DLD1 (cell line): ENCODE measurements around the gene CNOT4.

Source experiments
- in situ Hi-C: cut with HindIII; loops from 2 replicates; pipeline ENCODE4 v1.10.0; 2017; ENCODE audit warnings: low sequenced_read_pairs

Gene CNOT4

GRCh38 chr7:135509839-135510591 lies at the start of gene CNOT4:
CNOT4 (minus strand) TSS chr7:135510102; CDS start chr7:135438331, 71,771 bp downstream.
- in situ Hi-C loops, result no loop called here

GRCh38 chr7:135558881-135559280 lies 49.0 kb upstream of the CNOT4 start:
- in situ Hi-C loops, result no loop called here

- in situ Hi-C loops, result no loop called here
These were observed 48.5 kb upstream of the CNOT4 start for GRCh38 chr7:135558337-135558767.

GRCh38 chr7:135557455-135558336 lies 47.8 kb upstream of the CNOT4 start, which contains the start of gene NUP205:
NUP205 (plus strand) TSS chr7:135557917; CDS start chr7:135557945, 28 bp downstream.
- in situ Hi-C loops, result no loop called here

GRCh38 chr7:135553346-135553745 lies 43.4 kb upstream of the CNOT4 start:
- in situ Hi-C loops, result no loop called here

- in situ Hi-C loops, result no loop called here
These were observed 42.2 kb upstream of the CNOT4 start for GRCh38 chr7:135552148-135552547.

- in situ Hi-C loops, result no loop called here
These were observed 40.3 kb upstream of the CNOT4 start for GRCh38 chr7:135550196-135550595.

- in situ Hi-C loops, result no loop called here
These were observed 31.1 kb upstream of the CNOT4 start for GRCh38 chr7:135541029-135541428.

- in situ Hi-C loops, result no loop called here
These were observed 29.7 kb upstream of the CNOT4 start for GRCh38 chr7:135539629-135540028.

GRCh38 chr7:135538376-135538775 lies 28.5 kb upstream of the CNOT4 start:
- in situ Hi-C loops, result no loop called here

GRCh38 chr7:135537905-135538304 lies 28.0 kb upstream of the CNOT4 start:
- in situ Hi-C loops, result no loop called here

- in situ Hi-C loops, result no loop called here
These were observed 27.6 kb upstream of the CNOT4 start for GRCh38 chr7:135537453-135537852.

- in situ Hi-C loops, result no loop called here
These were observed 26.2 kb upstream of the CNOT4 start for GRCh38 chr7:135536150-135536549.

GRCh38 chr7:135527025-135527424 lies 17.1 kb upstream of the CNOT4 start:
- in situ Hi-C loops, result no loop called here

GRCh38 chr7:135525426-135525825 lies 15.5 kb upstream of the CNOT4 start:
- in situ Hi-C loops, result no loop called here

GRCh38 chr7:135523146-135523545 lies 13.2 kb upstream of the CNOT4 start:
- in situ Hi-C loops, result no loop called here

GRCh38 chr7:135522509-135522908 lies 12.6 kb upstream of the CNOT4 start:
- in situ Hi-C loops, result no loop called here

GRCh38 chr7:135519871-135520270 lies 10.0 kb upstream of the CNOT4 start:
- in situ Hi-C loops, result no loop called here

GRCh38 chr7:135519233-135519688 lies 9.4 kb upstream of the CNOT4 start:
- in situ Hi-C loops, result no loop called here

GRCh38 chr7:135518748-135519147 lies 8.8 kb upstream of the CNOT4 start:
- in situ Hi-C loops, result no loop called here

- in situ Hi-C loops, result no loop called here
These were observed 7.2 kb upstream of the CNOT4 start for GRCh38 chr7:135517060-135517459.

- in situ Hi-C loops, result no loop called here
These were observed 5.0 kb upstream of the CNOT4 start for GRCh38 chr7:135514856-135515255.
